SK-N-MC (cell line): ENCODE measurements around the gene NANOG.
"Not testable (repeated sequence)": the region's sequence is repeated elsewhere in the genome, so short reads cannot be mapped to it uniquely, and the experiment has no call there.

ENCODE experiments used
- DNase-seq: peaks from one replicate; pipeline ENCODE4 v3.0.0-alpha.2; 2011; ENCODE audit warnings: low read depth, low spot score
- H3K27ac ChIP-seq: fragments of 200-600 bp; sonication (generic); 2 replicates; pipeline ENCODE4 v1.5.1; 2016; ENCODE audit warnings: mixed run types
- H3K36me3 ChIP-seq: fragments of 200-600 bp; sonication (generic); 2 replicates; pipeline ENCODE4 v1.6.1; 2017; ENCODE audit warnings: antibody characterized with exemption, low read length, mixed read lengths; ENCODE audit not compliant: insufficient read depth
- H3K4me3 ChIP-seq: fragments of 200-600 bp; sonication (generic); 2 replicates; pipeline ENCODE4 v1.5.1; 2016
- H3K9ac ChIP-seq: fragments of 200-600 bp; sonication (generic); 2 replicates; pipeline ENCODE4 v1.8.0; 2017; ENCODE audit warnings: mixed run types, mixed read lengths; ENCODE audit not compliant: insufficient read length
- H3K9me3 ChIP-seq: fragments of 200-600 bp; sonication (generic); 2 replicates; pipeline ENCODE4 v1.6.1; 2017; ENCODE audit warnings: low read depth, mild to moderate bottlenecking, antibody characterized with exemption, low read length, moderate library complexity, mixed read lengths
- EZH2 ChIP-seq: fragments of 200-600 bp; sonication (generic); IDR thresholded peaks from one replicate; pipeline ENCODE4 v1.6.1; 2017; ENCODE audit warnings: antibody characterized with exemption
- FOXP2 ChIP-seq: optimal IDR thresholded peaks from 2 replicates; pipeline ENCODE3; 2011; ENCODE audit warnings: mild to moderate bottlenecking, moderate library complexity; ENCODE audit not compliant: insufficient read depth; ENCODE audit errors: extremely low read length, control extremely low read depth
- POLR2AphosphoS5 ChIP-seq: IDR thresholded peaks from 2 replicates; pipeline ENCODE4 v1.6.1; 2012; ENCODE audit warnings: mild to moderate bottlenecking, low read depth, low read length, borderline replicate concordance

Gene NANOG

DNA sequence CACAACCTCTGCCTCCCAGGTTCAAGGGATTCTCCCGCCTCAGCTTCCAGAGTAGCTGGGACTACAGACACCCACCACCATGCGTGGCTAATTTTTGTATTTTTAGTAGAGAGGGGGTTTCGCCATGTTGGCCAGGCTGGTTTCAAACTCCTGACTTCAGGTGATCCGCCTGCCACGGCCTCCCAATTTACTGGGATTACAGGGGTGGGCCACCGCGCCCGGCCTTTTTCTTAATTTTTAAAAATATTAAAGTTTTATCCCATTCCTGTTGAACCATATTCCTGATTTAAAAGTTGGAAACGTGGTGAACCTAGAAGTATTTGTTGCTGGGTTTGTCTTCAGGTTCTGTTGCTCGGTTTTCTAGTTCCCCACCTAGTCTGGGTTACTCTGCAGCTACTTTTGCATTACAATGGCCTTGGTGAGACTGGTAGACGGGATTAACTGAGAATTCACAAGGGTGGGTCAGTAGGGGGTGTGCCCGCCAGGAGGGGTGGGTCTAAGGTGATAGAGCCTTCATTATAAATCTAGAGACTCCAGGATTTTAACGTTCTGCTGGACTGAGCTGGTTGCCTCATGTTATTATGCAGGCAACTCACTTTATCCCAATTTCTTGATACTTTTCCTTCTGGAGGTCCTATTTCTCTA lies at the start of gene NANOG:
TSS of gene NANOG (plus strand) at position 519 of the 645 bp plus-strand sequence. CDS start 213 bp downstream, outside the sequence.
- not testable (repeated sequence) for H3K9me3 ChIP-seq, H3K36me3 ChIP-seq, H3K27ac ChIP-seq, DNase-seq, H3K9ac ChIP-seq, H3K4me3 ChIP-seq

DNA sequence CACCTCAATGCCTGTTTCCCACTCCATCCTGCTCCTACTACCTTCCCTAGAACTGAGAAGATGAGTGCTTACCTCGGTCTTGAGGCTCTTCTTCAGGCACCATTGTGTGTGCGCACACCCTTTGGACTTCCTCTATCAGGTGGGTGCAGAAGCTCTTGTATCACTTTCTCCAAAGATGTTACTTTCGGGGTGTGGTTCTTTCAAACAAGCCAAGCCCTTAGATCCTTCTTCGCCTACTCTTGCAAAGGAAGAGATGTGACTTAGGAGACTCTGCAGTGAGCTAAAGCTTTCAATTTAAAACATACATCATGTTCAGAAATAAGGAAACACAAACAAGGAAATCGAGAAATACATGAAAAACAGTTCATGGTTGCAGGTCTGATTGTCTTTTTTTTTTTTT lies 42.0 kb upstream of the NANOG start, which contains the start of gene CLEC4C:
TSS of gene CLEC4C (minus strand) at position 130 of the 400 bp plus-strand sequence. CDS start at position 103, 27 bp downstream.
- H3K4me3 ChIP-seq: no peak within 1 kb of the TSS
- no peak within 1 kb of the TSS for H3K9ac ChIP-seq
- TF ChIP-seq EZH2 (no peak), FOXP2 (no peak), POLR2AphosphoS5 (no peak)
- no peaks in the 10 kb centered on the region for H3K9me3 ChIP-seq
- H3K36me3 ChIP-seq: no peaks in the 10 kb centered on the region
- no peak for DNase-seq
- no peak within 1 kb of the TSS for H3K27ac ChIP-seq

DNA sequence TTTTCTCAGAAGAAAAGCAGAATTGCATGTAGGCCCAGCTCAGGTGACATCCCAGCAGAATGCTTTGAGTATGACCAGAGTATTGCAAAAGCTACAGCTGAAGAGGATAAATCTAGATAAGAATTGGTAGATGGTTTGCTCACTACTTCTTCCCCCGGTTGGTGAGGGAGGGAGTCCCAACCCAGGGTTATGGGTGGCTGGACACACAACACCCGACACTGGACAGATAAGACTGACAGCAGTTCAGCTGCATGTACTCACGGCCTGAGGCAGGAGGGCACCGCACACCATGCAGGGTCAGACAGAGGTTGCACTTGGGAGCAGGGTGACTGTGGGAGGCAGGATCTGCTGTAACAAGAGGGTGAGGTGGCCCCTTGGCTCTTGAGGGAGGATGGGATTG lies 40.4 kb upstream of the NANOG start:
- H3K9ac ChIP-seq: no peak overlapping the region
- H3K27ac ChIP-seq: no peak overlapping the region
- no peaks in the 10 kb centered on the region for H3K36me3 ChIP-seq
- TF ChIP-seq POLR2AphosphoS5 (no peak), EZH2 (no peak), FOXP2 (no peak)
- H3K9me3 ChIP-seq: no peaks in the 10 kb centered on the region
- no peak for DNase-seq
- H3K4me3 ChIP-seq: no peak overlapping the region

DNA sequence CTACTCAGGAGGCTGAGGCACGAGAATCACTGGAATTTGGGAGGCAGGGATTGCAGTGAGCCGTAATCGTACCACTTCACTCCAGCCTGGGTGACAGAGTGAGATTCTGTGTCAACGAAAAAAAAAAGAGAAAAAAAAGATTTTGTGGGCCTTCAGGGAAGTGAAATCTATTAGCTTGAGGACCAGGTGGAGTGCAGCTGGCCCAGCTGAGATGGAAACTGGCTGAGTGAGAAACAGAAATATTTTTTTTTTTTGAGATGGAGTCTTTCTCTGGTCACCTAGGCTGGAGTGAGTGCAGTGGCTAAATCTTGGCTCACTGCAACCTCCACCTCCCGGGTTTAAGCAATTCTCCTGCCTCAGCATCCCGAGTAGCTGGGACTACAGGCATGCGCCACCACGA lies 39.8 kb upstream of the NANOG start:
- TF ChIP-seq POLR2AphosphoS5 (no peak), EZH2 (no peak), FOXP2 (no peak)
- DNase-seq: no peak
- no peaks in the 10 kb centered on the region for H3K36me3 ChIP-seq
- no peak overlapping the region for H3K4me3 ChIP-seq
- no peak overlapping the region for H3K9ac ChIP-seq
- H3K27ac ChIP-seq: no peak overlapping the region
- no peaks in the 10 kb centered on the region for H3K9me3 ChIP-seq

DNA sequence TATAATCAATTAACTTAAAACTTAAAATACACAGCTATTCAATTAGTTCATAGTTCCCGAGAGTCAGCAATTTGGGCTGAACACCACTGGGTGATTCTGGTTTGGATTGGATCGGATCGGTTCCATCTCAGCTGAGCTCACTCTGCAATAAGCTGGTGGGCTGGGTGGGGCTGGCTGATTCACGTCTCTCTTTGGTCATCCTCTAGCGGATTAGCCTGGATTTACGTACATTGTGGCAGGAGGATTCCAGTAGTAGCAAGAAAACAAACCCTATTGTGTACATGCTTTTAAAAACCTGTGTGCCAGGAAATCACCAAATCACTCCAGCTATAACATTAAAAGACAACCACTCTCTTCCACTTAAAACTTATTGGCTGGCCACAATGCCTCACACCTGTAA lies 38.9 kb upstream of the NANOG start:
- TF ChIP-seq POLR2AphosphoS5 (no peak), FOXP2 (no peak), EZH2 (no peak)
- Histone ChIP-seq H3K9ac (no peak overlapping the region), H3K27ac (no peak overlapping the region), H3K9me3 (no peaks in the 10 kb centered on the region), H3K36me3 (no peaks in the 10 kb centered on the region), H3K4me3 (no peak overlapping the region)
- no peak for DNase-seq

DNA sequence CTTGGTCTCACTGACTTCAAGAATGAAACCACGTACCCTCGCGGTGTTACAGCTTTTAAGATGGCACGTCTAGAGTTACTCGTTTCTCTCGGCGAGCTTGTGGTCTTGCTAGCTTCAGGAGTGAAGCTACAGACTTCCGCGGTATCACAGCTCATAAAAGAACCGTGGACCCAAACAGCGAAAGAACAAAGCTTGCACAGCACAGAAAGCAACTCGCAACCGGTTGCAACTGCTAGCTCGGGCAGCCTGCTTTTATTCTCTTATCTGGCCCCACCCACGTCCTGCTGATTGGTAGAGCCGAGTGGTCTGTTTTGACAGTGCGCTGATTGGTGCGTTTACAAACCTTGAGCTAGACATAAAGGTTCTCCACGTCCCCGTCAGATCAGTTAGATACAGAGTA lies 37.8 kb upstream of the NANOG start:
- Histone ChIP-seq H3K9ac (no peak overlapping the region), H3K4me3 (no peak overlapping the region), H3K36me3 (no peaks in the 10 kb centered on the region), H3K9me3 (no peaks in the 10 kb centered on the region), H3K27ac (no peak overlapping the region)
- DNase-seq: no peak
- TF ChIP-seq FOXP2 (no peak), POLR2AphosphoS5 (no peak), EZH2 (no peak)

DNA sequence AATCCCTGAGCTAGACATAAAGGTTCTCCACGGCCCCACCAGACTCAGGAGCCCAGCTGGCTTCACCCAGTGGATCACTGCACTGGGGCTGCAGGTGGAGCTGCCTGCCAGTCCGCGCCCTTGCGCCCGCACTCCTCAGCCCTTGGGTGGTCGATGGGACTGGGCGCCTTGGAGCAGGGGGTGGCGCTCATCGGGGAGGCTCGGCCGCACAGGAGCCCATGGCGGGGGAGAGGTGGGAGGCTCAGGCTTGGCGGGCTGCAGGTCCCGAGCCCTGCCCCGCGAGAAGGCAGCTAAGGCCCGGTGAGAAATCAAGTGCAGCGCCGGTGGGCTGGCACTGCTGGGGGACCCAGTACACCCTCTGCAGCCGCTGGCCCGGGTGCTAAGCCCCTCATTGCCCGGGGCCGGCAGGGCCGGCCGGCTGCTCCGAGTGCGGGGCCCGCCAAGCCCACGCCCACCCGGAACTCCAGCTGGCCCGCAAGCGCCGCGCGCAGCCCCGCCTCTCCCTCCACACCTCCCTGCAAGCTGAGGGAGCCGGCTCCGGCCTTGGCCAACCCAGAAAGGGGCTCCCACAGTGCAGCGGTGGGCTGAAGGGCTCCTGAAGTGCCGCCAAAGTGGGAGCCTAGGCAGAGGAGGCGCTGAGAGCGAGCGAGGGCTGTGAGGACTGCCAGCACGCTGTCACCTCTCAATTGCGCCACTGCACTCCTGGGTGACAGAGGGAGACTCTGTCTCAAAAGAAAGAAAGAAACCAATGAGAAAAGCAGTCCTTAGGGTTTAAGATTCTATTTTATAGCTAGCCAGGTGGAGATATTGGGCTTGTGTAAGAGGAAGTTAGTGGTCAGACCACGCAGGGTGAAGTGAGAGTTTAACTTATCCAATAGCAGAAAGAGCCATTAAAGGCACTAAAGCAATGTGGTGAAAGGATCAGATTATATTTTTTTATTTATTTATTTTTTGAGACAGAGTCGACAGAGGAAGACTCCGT lies 37.0 kb upstream of the NANOG start:
- not testable (repeated sequence) for H3K9me3 ChIP-seq

DNA sequence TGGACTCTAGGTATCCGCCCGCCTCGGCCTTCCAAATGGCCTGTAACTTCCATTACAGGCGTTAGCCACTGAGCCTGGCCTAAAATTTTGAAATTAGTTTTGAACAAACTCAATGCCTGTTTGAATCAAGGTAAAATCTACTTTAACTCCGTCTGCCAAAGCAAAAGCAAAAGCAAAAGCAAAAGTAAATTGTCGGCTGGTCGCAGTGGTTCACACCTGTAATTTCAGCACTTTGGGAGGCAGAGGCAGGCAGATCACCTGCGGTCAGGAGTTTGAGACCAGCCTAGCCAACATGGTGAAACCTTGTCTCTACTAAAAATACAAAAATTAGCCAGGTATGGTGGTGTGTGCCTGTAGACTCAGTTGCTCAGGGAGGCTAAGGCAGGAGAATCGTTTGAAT lies 33.5 kb upstream of the NANOG start:
- H3K4me3 ChIP-seq, H3K9ac ChIP-seq, DNase-seq, H3K36me3 ChIP-seq, H3K9me3 ChIP-seq, H3K27ac ChIP-seq: not testable (repeated sequence)

More for the DNA sequence above, 37.0 kb upstream of the NANOG start:
- not testable (repeated sequence) for H3K27ac ChIP-seq, H3K4me3 ChIP-seq, H3K36me3 ChIP-seq, H3K9ac ChIP-seq, DNase-seq

DNA sequence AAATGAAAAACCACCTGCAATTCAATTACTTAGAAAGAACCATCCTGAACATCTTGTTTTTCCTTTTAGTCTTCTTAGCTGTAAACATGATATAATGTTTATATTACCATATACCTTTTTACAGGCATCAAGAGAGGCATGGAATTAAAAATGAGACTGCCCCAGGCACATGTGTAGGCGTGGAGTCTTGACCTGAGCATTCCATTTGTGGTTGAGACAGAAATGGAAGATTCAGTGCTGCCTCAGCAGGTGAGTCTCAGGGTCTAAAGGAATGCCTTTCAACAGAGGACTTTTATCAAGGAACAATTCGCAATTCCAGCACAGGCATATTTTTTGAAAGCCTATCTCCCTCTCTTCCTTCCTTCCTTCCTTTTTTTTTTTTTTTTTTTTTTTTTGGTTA lies 32.2 kb upstream of the NANOG start:
- no peak overlapping the region for H3K27ac ChIP-seq
- H3K9me3 ChIP-seq: no peaks in the 10 kb centered on the region
- H3K36me3 ChIP-seq: no peaks in the 10 kb centered on the region
- no peak overlapping the region for H3K9ac ChIP-seq
- no peak for DNase-seq
- no peak for TF ChIP-seq FOXP2
- TF ChIP-seq EZH2: no peak
- TF ChIP-seq POLR2AphosphoS5: no peak
- no peak overlapping the region for H3K4me3 ChIP-seq
